OCI-LY1 (cell line): ENCODE data around the gene FAM50B.

Experiments
- H2AFZ ChIP-seq: fragments of 200-600 bp; sonication (generic), shearing (Covaris generic); 2 replicates; pipeline ENCODE4 v1.6.0; 2014; ENCODE audit warnings: antibody characterized with exemption, mild to moderate bottlenecking, low read length
- H3F3A ChIP-seq: fragments of 200-600 bp; sonication (generic), shearing (Covaris generic); 2 replicates; pipeline ENCODE4 v1.6.0; 2014; ENCODE audit warnings: mild to moderate bottlenecking, antibody characterized with exemption, low read length, moderate library complexity; ENCODE audit not compliant: insufficient read depth
- H3K27ac ChIP-seq: fragments of 200-600 bp; sonication (generic); 2 replicates; pipeline ENCODE4 v1.5.1; 2014; ENCODE audit warnings: low read length, mixed run types, mild to moderate bottlenecking, low read depth; ENCODE audit not compliant: poor library complexity, severe bottlenecking
- H3K27me3 ChIP-seq: fragments of 200-600 bp; sonication (generic); 2 replicates; pipeline ENCODE4 v1.6.0; 2014; ENCODE audit warnings: antibody characterized with exemption, mild to moderate bottlenecking, low read length, moderate library complexity; ENCODE audit not compliant: insufficient read depth
- H3K36me3 ChIP-seq: fragments of 200-600 bp; sonication (generic); 2 replicates; pipeline ENCODE4 v1.6.1; 2014; ENCODE audit warnings: mild to moderate bottlenecking, antibody characterized with exemption, low read length, moderate library complexity, mixed read lengths; ENCODE audit not compliant: insufficient read depth
- H3K4me1 ChIP-seq: fragments of 200-600 bp; sonication (generic); 2 replicates; pipeline ENCODE4 v1.5.1; 2014; ENCODE audit warnings: mild to moderate bottlenecking, low read length, moderate library complexity; ENCODE audit not compliant: insufficient read depth, severe bottlenecking
- H3K4me2 ChIP-seq: fragments of 200-600 bp; sonication (generic), shearing (Covaris generic); 2 replicates; pipeline ENCODE4 v1.6.1; 2014; ENCODE audit warnings: low read length
- H3K4me3 ChIP-seq: fragments of 200-600 bp; sonication (generic); 2 replicates; pipeline ENCODE4 v1.5.1; 2014; ENCODE audit warnings: low read length, low read depth, mild to moderate bottlenecking, mixed read lengths; ENCODE audit not compliant: poor library complexity, severe bottlenecking
- H3K79me2 ChIP-seq: fragments of 200-600 bp; shearing (Covaris generic); 2 replicates; pipeline ENCODE4 v1.6.1; 2016; ENCODE audit warnings: mixed run types, low read length, mixed read lengths; ENCODE audit not compliant: insufficient read depth
- H3K9ac ChIP-seq: fragments of 200-600 bp; sonication (generic), shearing (Covaris generic); 2 replicates; pipeline ENCODE4 v1.6.1; 2014; ENCODE audit warnings: mild to moderate bottlenecking, low read length, mixed read lengths
- H3K9me2 ChIP-seq: fragments of 200-600 bp; sonication (generic), shearing (Covaris generic); 2 replicates; pipeline ENCODE4 v1.6.1; 2014; ENCODE audit warnings: low read depth, mild to moderate bottlenecking, low read length, mixed read lengths
- H3K9me3 ChIP-seq: fragments of 200-600 bp; shearing (Covaris generic); 2 replicates; pipeline ENCODE4 v1.6.1; 2014; ENCODE audit warnings: low read length, mixed read lengths
- H4K20me1 ChIP-seq: fragments of 200-600 bp; sonication (generic), shearing (Covaris generic); 2 replicates; pipeline ENCODE4 v1.6.0; 2016; ENCODE audit warnings: mild to moderate bottlenecking, low read length; ENCODE audit not compliant: insufficient read depth
- CTCF ChIP-seq: fragments of 200-600 bp; sonication (generic), shearing (Covaris generic); IDR thresholded peaks from 2 replicates; pipeline ENCODE4 v1.5.1; 2017; ENCODE audit warnings: mild to moderate bottlenecking, antibody characterized with exemption, low read length, moderate library complexity, mixed read lengths
- EZH2 ChIP-seq: fragments of 200-600 bp; sonication (generic), shearing (Covaris generic); IDR thresholded peaks from 2 replicates; pipeline ENCODE4 v1.8.0; 2017; ENCODE audit warnings: borderline replicate concordance, mixed run types, mild to moderate bottlenecking, antibody characterized with exemption, low read length, moderate library complexity, mixed read lengths

The FAM50B gene

GRCh38 chr6:3850451-3851203 lies 1.5 kb downstream of the FAM50B start:
- H3K36me3 ChIP-seq: no peaks in the 10 kb centered on the region
- no peak overlapping the region for H3K4me3 ChIP-seq
- no peaks in the 10 kb centered on the region for H3F3A ChIP-seq
- no peaks in the 10 kb centered on the region for H3K9me3 ChIP-seq
- no peaks in the 10 kb centered on the region for H3K9me2 ChIP-seq
- no peaks in the 10 kb centered on the region for H3K4me1 ChIP-seq
- TF ChIP-seq EZH2: no peak
- no peak for TF ChIP-seq CTCF
- no peaks in the 10 kb centered on the region for H3K27me3 ChIP-seq
- H3K79me2 ChIP-seq: no peaks in the 10 kb centered on the region
- no peak overlapping the region for H3K4me2 ChIP-seq
- H3K27ac ChIP-seq: no peak overlapping the region
- no peaks in the 10 kb centered on the region for H4K20me1 ChIP-seq
- H3K9ac ChIP-seq: no peak overlapping the region
- no peak overlapping the region for H2AFZ ChIP-seq

GRCh38 chr6:3851839-3852238 lies 2.7 kb downstream of the FAM50B start:
- Histone ChIP-seq H3K9me2 (no peaks in the 10 kb centered on the region), H2AFZ (no peak overlapping the region), H3K9me3 (no peaks in the 10 kb centered on the region), H4K20me1 (no peaks in the 10 kb centered on the region), H3K9ac (no peak overlapping the region), H3K36me3 (no peaks in the 10 kb centered on the region), H3K4me3 (no peak overlapping the region), H3K79me2 (no peaks in the 10 kb centered on the region), H3K4me1 (no peaks in the 10 kb centered on the region), H3K27ac (no peak overlapping the region), H3F3A (no peaks in the 10 kb centered on the region), H3K4me2 (no peak overlapping the region), H3K27me3 (no peaks in the 10 kb centered on the region)
- no peak for TF ChIP-seq CTCF
- TF ChIP-seq EZH2: no peak

- Histone ChIP-seq H3K27me3 (no peaks in the 10 kb centered on the region), H3K4me2 (no peak overlapping the region), H3K9ac (no peak overlapping the region), H2AFZ (no peak overlapping the region), H3K27ac (no peak overlapping the region), H3K9me3 (no peaks in the 10 kb centered on the region), H3K4me1 (no peaks in the 10 kb centered on the region), H3K36me3 (no peaks in the 10 kb centered on the region), H4K20me1 (no peaks in the 10 kb centered on the region), H3K4me3 (no peak overlapping the region), H3K79me2 (no peaks in the 10 kb centered on the region), H3F3A (no peaks in the 10 kb centered on the region), H3K9me2 (no peaks in the 10 kb centered on the region)
- no peak for TF ChIP-seq CTCF
- no peak for TF ChIP-seq EZH2
These were observed 3.2 kb downstream of the FAM50B start for GRCh38 chr6:3852391-3852790.
